Panc1 (cell line): Measurements from ENCODE around the gene HGF.

Experiments
- CTCF ChIP-seq: fragments of 450-650 bp; IDR thresholded peaks from 2 replicates; pipeline ENCODE4 v1.5.1; 2017; ENCODE audit warnings: mild to moderate bottlenecking
- REST ChIP-seq, 2 experiments: IDR thresholded peaks; 2 replicates each; pipeline ENCODE4 v1.6.1; 2011 to 2012; ENCODE audit warnings: low read depth in 2 of 2, control low read depth in 1 of 2, low read length in 1 of 2, mild to moderate bottlenecking in 1 of 2, moderate library complexity in 1 of 2; ENCODE audit not compliant: insufficient read depth in 1 of 2
- SIN3A ChIP-seq: IDR thresholded peaks from 2 replicates; pipeline ENCODE4 v1.6.1; 2012; ENCODE audit warnings: low read depth, mild to moderate bottlenecking, low read length, moderate library complexity, borderline replicate concordance; ENCODE audit not compliant: insufficient read depth

DNA sequence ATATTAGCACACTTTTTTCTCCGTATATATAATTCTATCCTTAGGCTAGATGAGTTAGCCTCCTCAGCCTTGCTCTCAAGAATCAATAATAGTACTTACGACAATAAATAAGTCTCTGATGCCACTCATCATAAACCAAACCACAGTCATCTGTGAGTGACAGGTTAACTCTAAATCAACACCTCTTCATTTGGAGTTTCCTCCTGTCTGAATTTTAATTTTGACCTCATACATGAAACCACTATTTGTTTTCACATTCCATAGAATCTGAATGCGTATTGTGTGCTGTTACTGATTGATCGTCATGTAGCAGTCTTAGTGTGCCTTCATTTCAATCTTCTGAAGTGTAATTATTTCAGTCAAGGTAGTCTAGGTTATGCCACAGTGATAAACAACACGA, 85.8 kb downstream of the HGF start:
- TF ChIP-seq CTCF: no peak
- TF ChIP-seq SIN3A: no peak
- no peak for TF ChIP-seq REST (IDR thresholded peaks at IDR 0.05; ENCODE audit: insufficient read depth in 1 of 2, low read depth in 2 of 2, low read length in 1 of 2)
